GM23338 (cell line): ENCODE measurements around the gene NET1. TPM values are rescaled to one million over a fixed set of nuclear protein-coding genes. Genes with fewer than 3 reads are reported as not detected.

Experiments
- ATAC-seq: fragments of 200-7000 bp; cut with Tn5 transposase; 3 replicates; pipeline ENCODE4 v1.9.1; 2020
- DNase-seq: peaks from one replicate; pipeline ENCODE4 v3.0.0-alpha.2; 2015; ENCODE audit warnings: low spot score
- H2AFZ ChIP-seq: fragments of 200-600 bp; sonication (generic); 2 replicates; pipeline ENCODE4 v1.8.0; 2016; ENCODE audit warnings: antibody characterized with exemption, mild to moderate bottlenecking, moderate library complexity
- H3F3A ChIP-seq: fragments of 200-600 bp; sonication (generic); replicated peaks from 2 replicates; pipeline ENCODE4 v1.8.0; 2017; ENCODE audit warnings: antibody characterized with exemption, mixed run types, low read depth
- H3K27ac ChIP-seq: fragments of 200-600 bp; sonication (generic); 2 replicates; pipeline ENCODE4 v1.6.1; 2016; ENCODE audit warnings: low read depth
- H3K27me3 ChIP-seq: fragments of 200-600 bp; sonication (generic); 2 replicates; pipeline ENCODE4 v1.8.0; 2016; ENCODE audit warnings: mild to moderate bottlenecking, mixed run types, moderate library complexity; ENCODE audit not compliant: insufficient read depth
- H3K36me3 ChIP-seq: fragments of 200-600 bp; sonication (generic); 2 replicates; pipeline ENCODE4 v1.8.0; 2016; ENCODE audit warnings: mild to moderate bottlenecking; ENCODE audit not compliant: insufficient read depth
- H3K4me1 ChIP-seq: fragments of 200-600 bp; sonication (generic); 2 replicates; pipeline ENCODE4 v1.8.0; 2016; ENCODE audit warnings: mild to moderate bottlenecking, moderate library complexity; ENCODE audit not compliant: insufficient read depth
- H3K4me2 ChIP-seq: fragments of 200-600 bp; sonication (generic); 2 replicates; pipeline ENCODE4 v1.7.1; 2017; ENCODE audit warnings: mixed run types
- H3K4me3 ChIP-seq: fragments of 200-600 bp; sonication (generic); 2 replicates; pipeline ENCODE4 v1.6.1; 2016; ENCODE audit warnings: mixed run types
- H3K79me2 ChIP-seq: fragments of 200-600 bp; sonication (generic); replicated peaks from 2 replicates; pipeline ENCODE4 v1.8.0; 2017; ENCODE audit warnings: mild to moderate bottlenecking; ENCODE audit not compliant: insufficient read depth
- H3K9me2 ChIP-seq: fragments of 200-600 bp; sonication (generic); 2 replicates; pipeline ENCODE4 v1.8.0; 2017; ENCODE audit not compliant: insufficient read depth
- H4K20me1 ChIP-seq: fragments of 200-600 bp; sonication (generic); replicated peaks from 2 replicates; pipeline ENCODE4 v1.8.0; 2017; ENCODE audit warnings: mild to moderate bottlenecking; ENCODE audit not compliant: insufficient read depth
- H3K27ac Mint-ChIP-seq: 2 replicates; pipeline ENCODE4 v1.8.0; 2020; ENCODE audit warnings: inconsistent platforms, mild to moderate bottlenecking, moderate library complexity, mixed read lengths
- H3K27me3 Mint-ChIP-seq: 3 replicates; pipeline ENCODE4 v1.8.0; 2022; ENCODE audit warnings: low read depth, mild to moderate bottlenecking, moderate library complexity, mixed read lengths, inconsistent platforms; ENCODE audit not compliant: insufficient read depth, poor library complexity
- H3K36me3 Mint-ChIP-seq: 3 replicates; pipeline ENCODE4 v1.8.0; 2021; ENCODE audit warnings: low read depth, mild to moderate bottlenecking, inconsistent platforms, moderate library complexity, mixed read lengths
- H3K4me1 Mint-ChIP-seq: 3 replicates; pipeline ENCODE4 v1.8.0; 2020; ENCODE audit warnings: mild to moderate bottlenecking, inconsistent platforms, mixed read lengths
- H3K4me3 Mint-ChIP-seq: 3 replicates; pipeline ENCODE4 v1.8.0; 2021; ENCODE audit warnings: moderate library complexity, mild to moderate bottlenecking, inconsistent platforms, mixed read lengths
- H3K9me3 Mint-ChIP-seq: 3 replicates; pipeline ENCODE4 v1.8.0; 2020; ENCODE audit warnings: moderate library complexity, mild to moderate bottlenecking, inconsistent platforms, mixed read lengths
- CREB1 ChIP-seq: fragments of 250-450 bp; sonication (Bioruptor Pico); IDR thresholded peaks from 2 replicates; pipeline ENCODE4 v1.5.0; 2020; ENCODE audit warnings: low read depth, mild to moderate bottlenecking, moderate library complexity
- ETS1 ChIP-seq: IDR thresholded peaks from 2 replicates; pipeline ENCODE4 v1.6.1; 2016; ENCODE audit warnings: antibody characterized with exemption
- EZH2 ChIP-seq: fragments of 200-600 bp; sonication (generic); IDR thresholded peaks from one replicate; pipeline ENCODE4 v1.8.0; 2017; ENCODE audit warnings: antibody characterized with exemption, mild to moderate bottlenecking, low read depth; ENCODE audit not compliant: unreplicated experiment
- EZH2phosphoT487 ChIP-seq: fragments of 200-600 bp; sonication (generic); IDR thresholded peaks from one replicate; pipeline ENCODE4 v1.8.1; 2018; ENCODE audit warnings: antibody characterized with exemption; ENCODE audit not compliant: unreplicated experiment
- POLR2AphosphoS5 ChIP-seq: IDR thresholded peaks from 2 replicates; pipeline ENCODE4 v1.6.1; 2016; ENCODE audit warnings: antibody characterized with exemption, low read depth
- STAT1 ChIP-seq: IDR thresholded peaks from one replicate; pipeline ENCODE4 v1.6.1; 2016; ENCODE audit warnings: antibody characterized with exemption; ENCODE audit not compliant: unreplicated experiment
- ZNF462 ChIP-seq: fragments of 250-450 bp; sonication (Bioruptor Pico); IDR thresholded peaks from 2 replicates; pipeline ENCODE4 v1.5.0; 2020; ENCODE audit warnings: mild to moderate bottlenecking, moderate library complexity
- polyA plus RNA-seq: library from polyadenylated mRNA; unstranded; fragments of >200 nt; fragmentation: Nextera tagmentation; extraction: Ambion mirVana; gene quantifications from 2 replicates; pipeline ENCODE4 v1.2.1, GENCODE V29; 2016
- total RNA-seq: library from RNA; depleted of rRNA; stranded (reverse); fragments of >200 nt; shearing (Covaris generic); gene quantifications from 2 replicates; pipeline ENCODE4 v1.2.3, GENCODE V29; 2014
- TF ChIP-seq, protein P1 (sequence below): IDR thresholded peaks from one replicate; pipeline ENCODE4 v1.6.1; 2018; ENCODE audit warnings: antibody characterized with exemption; ENCODE audit not compliant: unreplicated experiment
- TF ChIP-seq, protein P2 (sequence below), 2 experiments: fragments of 200-600 bp in 1 of 2; sonication (generic) in 1 of 2; conservative IDR thresholded peaks; 2 replicates each; pipeline versions ENCODE4 v1.5.1 to v1.6.1; 2016 to 2017; ENCODE audit warnings: antibody characterized with exemption in 2 of 2, low read depth in 2 of 2, mild to moderate bottlenecking in 2 of 2, moderate library complexity in 1 of 2

NET1 gene
- total and polyA plus RNA-seq, 2 experiments from 2014 or later = 47.9 to 93.9 TPM

GRCh38 chr10:5416981-5417380, 4.6 kb downstream of the NET1 start:
- peak; percentile 75 for DNase-seq
- Mint-ChIP-seq H3K27ac (peak overlapping the region; percentile 63; the same call in 1 of the 2 replicates), H3K9me3 (no peaks in the 10 kb centered on the region; the same call in 2 of the 3 replicates), H3K36me3 (no peaks in the 10 kb centered on the region; the same call in 1 of the 3 replicates), H3K4me3 (peak overlapping the region; percentile 63), H3K27me3 (no peaks in the 10 kb centered on the region), H3K4me1 (peaks cover 29% of the 10 kb centered on the region)
- ATAC-seq = peak; percentile 39
- Histone ChIP-seq H3K27me3 (no peaks in the 10 kb centered on the region), H3K27ac (peak overlapping the region; percentile 33; the same call in 1 of the 2 replicates), H3K36me3 (no peaks in the 10 kb centered on the region), H4K20me1 (0 out of 2 replicates have a peak, but pooled peaks cover 15% of the 10 kb centered on the region), H3K4me2 (peak overlapping the region; percentile 72), H3K4me3 (peak overlapping the region; percentile 39), H3F3A (no peaks in the 10 kb centered on the region), H3K79me2 (peaks cover 90% of the 10 kb centered on the region), H3K9me2 (no peaks in the 10 kb centered on the region), H2AFZ (no peak overlapping the region), H3K4me1 (peaks cover 43% of the 10 kb centered on the region)
- no peak for TF ChIP-seq POLR2AphosphoS5
- no peak for TF ChIP-seq STAT1
- TF ChIP-seq, protein P1, sequence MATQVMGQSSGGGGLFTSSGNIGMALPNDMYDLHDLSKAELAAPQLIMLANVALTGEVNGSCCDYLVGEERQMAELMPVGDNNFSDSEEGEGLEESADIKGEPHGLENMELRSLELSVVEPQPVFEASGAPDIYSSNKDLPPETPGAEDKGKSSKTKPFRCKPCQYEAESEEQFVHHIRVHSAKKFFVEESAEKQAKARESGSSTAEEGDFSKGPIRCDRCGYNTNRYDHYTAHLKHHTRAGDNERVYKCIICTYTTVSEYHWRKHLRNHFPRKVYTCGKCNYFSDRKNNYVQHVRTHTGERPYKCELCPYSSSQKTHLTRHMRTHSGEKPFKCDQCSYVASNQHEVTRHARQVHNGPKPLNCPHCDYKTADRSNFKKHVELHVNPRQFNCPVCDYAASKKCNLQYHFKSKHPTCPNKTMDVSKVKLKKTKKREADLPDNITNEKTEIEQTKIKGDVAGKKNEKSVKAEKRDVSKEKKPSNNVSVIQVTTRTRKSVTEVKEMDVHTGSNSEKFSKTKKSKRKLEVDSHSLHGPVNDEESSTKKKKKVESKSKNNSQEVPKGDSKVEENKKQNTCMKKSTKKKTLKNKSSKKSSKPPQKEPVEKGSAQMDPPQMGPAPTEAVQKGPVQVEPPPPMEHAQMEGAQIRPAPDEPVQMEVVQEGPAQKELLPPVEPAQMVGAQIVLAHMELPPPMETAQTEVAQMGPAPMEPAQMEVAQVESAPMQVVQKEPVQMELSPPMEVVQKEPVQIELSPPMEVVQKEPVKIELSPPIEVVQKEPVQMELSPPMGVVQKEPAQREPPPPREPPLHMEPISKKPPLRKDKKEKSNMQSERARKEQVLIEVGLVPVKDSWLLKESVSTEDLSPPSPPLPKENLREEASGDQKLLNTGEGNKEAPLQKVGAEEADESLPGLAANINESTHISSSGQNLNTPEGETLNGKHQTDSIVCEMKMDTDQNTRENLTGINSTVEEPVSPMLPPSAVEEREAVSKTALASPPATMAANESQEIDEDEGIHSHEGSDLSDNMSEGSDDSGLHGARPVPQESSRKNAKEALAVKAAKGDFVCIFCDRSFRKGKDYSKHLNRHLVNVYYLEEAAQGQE = no peak
- TF ChIP-seq, protein P2, sequence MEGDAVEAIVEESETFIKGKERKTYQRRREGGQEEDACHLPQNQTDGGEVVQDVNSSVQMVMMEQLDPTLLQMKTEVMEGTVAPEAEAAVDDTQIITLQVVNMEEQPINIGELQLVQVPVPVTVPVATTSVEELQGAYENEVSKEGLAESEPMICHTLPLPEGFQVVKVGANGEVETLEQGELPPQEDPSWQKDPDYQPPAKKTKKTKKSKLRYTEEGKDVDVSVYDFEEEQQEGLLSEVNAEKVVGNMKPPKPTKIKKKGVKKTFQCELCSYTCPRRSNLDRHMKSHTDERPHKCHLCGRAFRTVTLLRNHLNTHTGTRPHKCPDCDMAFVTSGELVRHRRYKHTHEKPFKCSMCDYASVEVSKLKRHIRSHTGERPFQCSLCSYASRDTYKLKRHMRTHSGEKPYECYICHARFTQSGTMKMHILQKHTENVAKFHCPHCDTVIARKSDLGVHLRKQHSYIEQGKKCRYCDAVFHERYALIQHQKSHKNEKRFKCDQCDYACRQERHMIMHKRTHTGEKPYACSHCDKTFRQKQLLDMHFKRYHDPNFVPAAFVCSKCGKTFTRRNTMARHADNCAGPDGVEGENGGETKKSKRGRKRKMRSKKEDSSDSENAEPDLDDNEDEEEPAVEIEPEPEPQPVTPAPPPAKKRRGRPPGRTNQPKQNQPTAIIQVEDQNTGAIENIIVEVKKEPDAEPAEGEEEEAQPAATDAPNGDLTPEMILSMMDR (conservative IDR thresholded peaks at IDR 0.05; ENCODE audit: low read depth in 2 of 2) = no peak
- no peak for TF ChIP-seq ZNF462 (CRISPR knock-in tag)
- TF ChIP-seq EZH2phosphoT487 = no peak
- no peak for TF ChIP-seq EZH2
- no peak for TF ChIP-seq ETS1
- 0 out of 2 replicates have a peak, but pooled peaks have one; percentile 25 for TF ChIP-seq CREB1 (CRISPR knock-in tag)
